Measurements from ENCODE around the gene RAB13.

Gene RAB13

DNA sequence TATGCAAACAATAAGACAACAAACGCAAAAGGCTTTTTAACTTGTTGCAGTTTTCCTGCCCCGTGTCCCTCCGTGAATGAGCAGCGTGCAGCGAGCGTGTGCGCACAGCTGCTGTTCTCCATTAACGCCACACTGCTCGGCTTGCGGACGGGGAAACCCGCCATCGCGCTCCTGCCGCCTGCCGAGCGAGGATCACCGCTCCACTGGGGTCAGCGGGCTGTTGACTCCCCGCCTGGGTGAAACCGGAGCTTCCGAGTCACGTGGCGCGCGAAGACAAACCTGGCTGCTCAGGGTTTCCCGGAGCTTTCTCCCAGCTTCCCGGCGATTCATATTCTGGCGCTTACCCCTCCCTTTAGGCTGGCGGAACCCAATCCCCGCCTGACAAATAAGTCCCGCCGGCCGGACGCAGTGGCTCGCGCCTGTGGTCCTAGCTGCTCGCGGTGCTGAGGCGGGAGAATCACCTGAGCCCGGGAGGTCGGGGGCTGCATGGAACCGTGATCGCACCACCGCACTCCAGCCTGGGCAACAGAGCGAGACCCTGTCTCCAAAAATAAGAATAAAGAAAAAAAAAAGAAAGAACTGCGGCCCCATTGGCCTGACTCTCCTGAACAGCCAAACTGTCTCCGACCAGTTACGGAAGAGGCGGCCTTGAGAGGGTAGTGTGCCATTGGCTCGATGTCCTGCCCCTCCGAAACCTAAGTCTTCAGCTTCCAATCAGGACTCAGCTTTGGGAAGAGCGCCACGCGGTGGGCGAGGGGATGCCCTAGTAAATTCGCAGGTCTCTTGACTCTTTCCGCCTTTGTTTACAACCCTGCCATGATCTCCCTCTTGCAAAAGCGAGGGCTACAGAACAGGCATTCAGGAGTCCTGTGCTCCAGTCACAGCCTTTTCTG lies 18.8 kb downstream of the RAB13 start, which contains the start of gene CREB3L4:
CREB3L4 (plus strand) TSS at position 796 of the 893 bp plus-strand sequence. CDS start 624 bp downstream, outside the sequence.
- H2AFZ ChIP-seq (ENCODE audit: low read depth, low read length, severe bottlenecking), result peak within 1 kb of the TSS; percentile 64
- no peaks in the 10 kb centered on the region for H3K9me2 ChIP-seq (replicated peaks; ENCODE audit: insufficient read depth, low read length)
- H3K9ac ChIP-seq (ENCODE audit: low read length), result peak within 1 kb of the TSS; percentile 83
- peak within 1 kb of the TSS; percentile 77 for H3K4me2 ChIP-seq (ENCODE audit: low read depth, low read length, poor library complexity, severe bottlenecking)
- H3F3A ChIP-seq (ENCODE audit: insufficient read depth), result peaks cover 25% of the 10 kb centered on the region
- H3K9me3 ChIP-seq (ENCODE audit: insufficient read depth, low read length), result no peaks in the 10 kb centered on the region
- peak within 1 kb of the TSS; percentile 64 for H3K4me3 ChIP-seq (ENCODE audit: insufficient read depth, low read length, poor library complexity, severe bottlenecking)
- no peaks in the 10 kb centered on the region for H3K27me3 ChIP-seq (ENCODE audit: low read length)
- TF ChIP-seq CTCF (IDR thresholded peaks at IDR 0.05; ENCODE audit: insufficient read depth, low read length, poor library complexity, severe bottlenecking) (peak; percentile 13), EZH2phosphoT487 (conservative IDR thresholded peaks at IDR 0.05; ENCODE audit: low read length) (no peak)
- peaks cover 25% of the 10 kb centered on the region; the same call in 1 of the 2 replicates for H3K79me2 ChIP-seq (ENCODE audit: insufficient read depth, low read length)
- no peaks in the 10 kb centered on the region for H4K20me1 ChIP-seq (ENCODE audit: low read depth, low read length)
- peak within 1 kb of the TSS; percentile 91 for H3K27ac ChIP-seq (ENCODE audit: low read depth, low read length)
- no peaks in the 10 kb centered on the region for H3K36me3 ChIP-seq (ENCODE audit: low read length)

- Histone ChIP-seq H3K4me3 (ENCODE audit: insufficient read depth, low read length, poor library complexity, severe bottlenecking) (peak overlapping the region; percentile 60), H3K9me3 (ENCODE audit: insufficient read depth, low read length) (no peaks in the 10 kb centered on the region), H3K27ac (ENCODE audit: low read depth, low read length) (peak overlapping the region; percentile 57), H3K27me3 (ENCODE audit: low read length) (no peaks in the 10 kb centered on the region), H3K36me3 (ENCODE audit: low read length) (no peaks in the 10 kb centered on the region), H3K9me2 (replicated peaks; ENCODE audit: insufficient read depth, low read length) (no peaks in the 10 kb centered on the region), H3K9ac (ENCODE audit: low read length) (peak overlapping the region; percentile 73), H3K79me2 (ENCODE audit: insufficient read depth, low read length) (peaks cover 30% of the 10 kb centered on the region; the same call in 1 of the 2 replicates), H3K4me2 (ENCODE audit: low read depth, low read length, poor library complexity, severe bottlenecking) (peak overlapping the region; percentile 85), H3F3A (ENCODE audit: insufficient read depth) (peaks cover 39% of the 10 kb centered on the region), H4K20me1 (ENCODE audit: low read depth, low read length) (no peaks in the 10 kb centered on the region), H2AFZ (ENCODE audit: low read depth, low read length, severe bottlenecking) (peak overlapping the region; percentile 58)
- TF ChIP-seq EZH2phosphoT487 (conservative IDR thresholded peaks at IDR 0.05; ENCODE audit: low read length) (no peak), CTCF (IDR thresholded peaks at IDR 0.05; ENCODE audit: insufficient read depth, low read length, poor library complexity, severe bottlenecking) (no peak)
These were observed 22.2 kb downstream of the RAB13 start for GRCh38 chr1:153963850-153964331.

DNA sequence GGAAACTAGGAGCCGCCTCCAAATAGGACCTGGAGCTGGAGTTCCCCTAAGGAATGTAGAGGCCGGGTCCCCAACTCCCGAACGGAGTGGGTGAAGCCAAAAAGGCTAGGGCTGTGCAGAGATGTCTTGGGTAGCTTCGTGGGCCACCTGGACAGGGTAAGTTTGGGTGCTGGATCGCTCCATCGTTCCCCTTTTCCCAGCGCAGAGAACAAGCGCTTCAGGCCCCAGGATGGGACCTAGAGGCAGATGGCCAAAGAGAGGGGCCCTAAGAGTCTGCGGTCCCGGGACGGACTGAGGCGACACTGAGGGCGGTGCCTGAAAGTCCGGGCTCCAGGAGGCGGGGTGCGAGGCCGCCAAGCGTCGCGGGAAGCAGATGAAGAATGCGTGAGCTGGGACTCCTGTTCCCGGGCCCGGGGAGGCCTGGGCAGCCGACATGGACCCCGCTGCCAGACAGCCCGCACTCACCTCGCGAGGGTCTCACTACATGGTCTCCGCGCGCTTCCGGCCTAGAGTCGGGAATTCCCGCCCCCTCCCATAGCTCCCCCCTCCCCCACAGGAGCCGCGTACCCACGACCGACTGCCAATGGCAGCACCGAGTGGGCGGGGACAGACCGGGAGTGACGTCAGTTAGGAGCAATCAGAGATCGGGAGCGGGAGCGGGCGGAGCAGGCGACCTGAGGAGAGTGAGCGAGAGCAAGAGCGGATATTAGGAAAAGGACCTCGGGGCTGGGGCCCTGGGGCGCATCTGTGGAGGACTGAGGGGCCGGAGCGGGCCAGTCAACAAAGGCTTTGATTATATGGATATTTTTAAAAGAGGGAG lies 22.9 kb downstream of the RAB13 start, which contains the start of gene SLC39A1:
SLC39A1 (minus strand) TSS at position 508 of the 820 bp plus-strand sequence. CDS start 822 bp downstream, outside the sequence.
- peak within 1 kb of the TSS; percentile 73 for H3K9ac ChIP-seq (ENCODE audit: low read length)
- H3K27ac ChIP-seq (ENCODE audit: low read depth, low read length), result peak within 1 kb of the TSS; percentile 57
- no peaks in the 10 kb centered on the region for H3K27me3 ChIP-seq (ENCODE audit: low read length)
- H3K4me2 ChIP-seq (ENCODE audit: low read depth, low read length, poor library complexity, severe bottlenecking), result peak within 1 kb of the TSS; percentile 85
- H3K4me3 ChIP-seq (ENCODE audit: insufficient read depth, low read length, poor library complexity, severe bottlenecking), result peak within 1 kb of the TSS; percentile 60
- no peaks in the 10 kb centered on the region for H3K36me3 ChIP-seq (ENCODE audit: low read length)
- peak within 1 kb of the TSS; percentile 58 for H2AFZ ChIP-seq (ENCODE audit: low read depth, low read length, severe bottlenecking)
- H3F3A ChIP-seq (ENCODE audit: insufficient read depth), result peaks cover 39% of the 10 kb centered on the region
- no peaks in the 10 kb centered on the region for H3K9me3 ChIP-seq (ENCODE audit: insufficient read depth, low read length)
- H4K20me1 ChIP-seq (ENCODE audit: low read depth, low read length), result no peaks in the 10 kb centered on the region
- H3K79me2 ChIP-seq (ENCODE audit: insufficient read depth, low read length), result peaks cover 32% of the 10 kb centered on the region; the same call in 1 of the 2 replicates
- no peak for TF ChIP-seq CTCF (IDR thresholded peaks at IDR 0.05; ENCODE audit: insufficient read depth, low read length, poor library complexity, severe bottlenecking)
- TF ChIP-seq EZH2phosphoT487 (conservative IDR thresholded peaks at IDR 0.05; ENCODE audit: low read length), result no peak
- H3K9me2 ChIP-seq (replicated peaks; ENCODE audit: insufficient read depth, low read length), result no peaks in the 10 kb centered on the region
